Breast epithelium (tissue), 3 donors: ENCODE data around the gene ACR.
"Not testable (repeated sequence)": the region's sequence is repeated elsewhere in the genome, so short reads cannot be mapped to it uniquely, and the experiment has no call there.

ENCODE experiments used
- POLR2A ChIP-seq: fragments of 450-650 bp; IDR thresholded peaks from one replicate; pipeline ENCODE4 v1.6.1; 2016; ENCODE audit warnings: antibody characterized with exemption, mild to moderate bottlenecking, moderate library complexity
- POLR2AphosphoS5 ChIP-seq, 3 donors: sonication (generic); formaldehyde crosslinking; IDR thresholded peaks; one replicate each; pipeline ENCODE4 v1.6.1; 2017; ENCODE audit warnings: antibody characterized with exemption in 3 of 3

- not testable (repeated sequence) for TF ChIP-seq POLR2A; POLR2AphosphoS5 (IDR thresholded peaks at IDR 0.05)
Observed at GRCh38 chr22:50785289-50785688, 47.3 kb downstream of the ACR start.
